GM06990 (cell line): ENCODE results near the gene FOXA1.

ENCODE experiments used
- DNase-seq: peaks from one replicate; pipeline ENCODE4 v3.0.0-alpha.2; 2011; ENCODE audit not compliant: insufficient read length; ENCODE audit errors: extremely low read depth
- H3K27me3 ChIP-seq: replicated peaks from 2 replicates; pipeline ENCODE4 v1.6.0; 2011; ENCODE audit warnings: low read length; ENCODE audit not compliant: control insufficient read depth, insufficient read depth
- H3K36me3 ChIP-seq: 2 replicates; pipeline ENCODE4 v1.5.1; 2011; ENCODE audit warnings: low read length; ENCODE audit not compliant: control insufficient read depth, insufficient read depth
- H3K4me3 ChIP-seq: replicated peaks from 2 replicates; pipeline ENCODE4 v1.5.1; 2011; ENCODE audit warnings: low read depth, mild to moderate bottlenecking, control low read depth, low read length
- TF ChIP-seq, protein P1 (sequence below): IDR thresholded peaks from 2 replicates; pipeline ENCODE4 v1.5.1; 2011; ENCODE audit warnings: low read length, control low read depth, mild to moderate bottlenecking, inconsistent platforms; ENCODE audit not compliant: insufficient read depth, poor library complexity, severe bottlenecking

Gene FOXA1

DNA sequence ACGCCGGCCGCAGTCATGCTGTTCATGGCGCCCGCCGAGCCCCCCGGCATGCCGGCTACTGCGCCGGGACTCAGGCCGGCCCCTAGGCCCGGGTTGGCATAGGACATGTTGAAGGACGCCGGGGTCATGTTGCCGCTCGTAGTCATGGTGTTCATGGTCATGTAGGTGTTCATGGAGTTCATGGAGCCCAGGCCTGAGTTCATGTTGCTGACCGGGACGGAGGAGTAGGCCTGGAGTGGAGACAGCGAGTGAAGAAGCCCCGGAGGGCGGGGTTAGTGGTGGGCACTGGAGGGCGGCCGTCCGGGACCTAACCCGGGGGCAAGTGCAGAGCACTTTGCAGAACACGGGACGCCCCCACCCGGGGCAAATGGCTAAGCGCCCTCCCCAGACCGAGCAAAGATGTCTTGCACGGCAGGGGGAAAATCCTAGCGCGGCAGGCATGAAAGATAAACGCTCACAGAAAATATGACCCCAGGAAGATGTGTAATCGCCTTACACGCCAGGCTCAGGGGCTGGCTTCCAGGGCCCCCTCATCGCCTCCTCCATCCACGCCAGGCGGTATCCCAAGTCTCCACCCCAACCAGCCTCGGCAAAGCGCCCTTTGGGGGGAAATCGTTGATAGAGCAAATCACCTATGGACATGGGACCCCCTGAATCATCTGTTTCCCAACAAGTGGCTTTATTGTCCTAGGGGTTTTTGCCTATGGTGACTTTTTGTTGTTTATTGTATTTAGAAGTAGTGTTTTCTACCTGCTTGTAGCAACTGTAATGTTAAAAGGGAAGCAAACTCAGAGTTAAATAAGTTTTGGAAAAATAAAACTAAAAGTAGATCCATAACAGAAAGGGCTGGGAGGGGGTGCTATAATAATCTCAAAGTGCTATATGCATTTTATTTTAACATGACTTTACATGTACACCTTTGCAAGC, 2.3 kb downstream of the FOXA1 start:
- Histone ChIP-seq H3K36me3 (no peaks in the 10 kb centered on the region), H3K4me3 (no peak overlapping the region), H3K27me3 (no peaks in the 10 kb centered on the region)
- no peak for DNase-seq
- TF ChIP-seq, protein P1, sequence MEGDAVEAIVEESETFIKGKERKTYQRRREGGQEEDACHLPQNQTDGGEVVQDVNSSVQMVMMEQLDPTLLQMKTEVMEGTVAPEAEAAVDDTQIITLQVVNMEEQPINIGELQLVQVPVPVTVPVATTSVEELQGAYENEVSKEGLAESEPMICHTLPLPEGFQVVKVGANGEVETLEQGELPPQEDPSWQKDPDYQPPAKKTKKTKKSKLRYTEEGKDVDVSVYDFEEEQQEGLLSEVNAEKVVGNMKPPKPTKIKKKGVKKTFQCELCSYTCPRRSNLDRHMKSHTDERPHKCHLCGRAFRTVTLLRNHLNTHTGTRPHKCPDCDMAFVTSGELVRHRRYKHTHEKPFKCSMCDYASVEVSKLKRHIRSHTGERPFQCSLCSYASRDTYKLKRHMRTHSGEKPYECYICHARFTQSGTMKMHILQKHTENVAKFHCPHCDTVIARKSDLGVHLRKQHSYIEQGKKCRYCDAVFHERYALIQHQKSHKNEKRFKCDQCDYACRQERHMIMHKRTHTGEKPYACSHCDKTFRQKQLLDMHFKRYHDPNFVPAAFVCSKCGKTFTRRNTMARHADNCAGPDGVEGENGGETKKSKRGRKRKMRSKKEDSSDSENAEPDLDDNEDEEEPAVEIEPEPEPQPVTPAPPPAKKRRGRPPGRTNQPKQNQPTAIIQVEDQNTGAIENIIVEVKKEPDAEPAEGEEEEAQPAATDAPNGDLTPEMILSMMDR: no peak

DNA sequence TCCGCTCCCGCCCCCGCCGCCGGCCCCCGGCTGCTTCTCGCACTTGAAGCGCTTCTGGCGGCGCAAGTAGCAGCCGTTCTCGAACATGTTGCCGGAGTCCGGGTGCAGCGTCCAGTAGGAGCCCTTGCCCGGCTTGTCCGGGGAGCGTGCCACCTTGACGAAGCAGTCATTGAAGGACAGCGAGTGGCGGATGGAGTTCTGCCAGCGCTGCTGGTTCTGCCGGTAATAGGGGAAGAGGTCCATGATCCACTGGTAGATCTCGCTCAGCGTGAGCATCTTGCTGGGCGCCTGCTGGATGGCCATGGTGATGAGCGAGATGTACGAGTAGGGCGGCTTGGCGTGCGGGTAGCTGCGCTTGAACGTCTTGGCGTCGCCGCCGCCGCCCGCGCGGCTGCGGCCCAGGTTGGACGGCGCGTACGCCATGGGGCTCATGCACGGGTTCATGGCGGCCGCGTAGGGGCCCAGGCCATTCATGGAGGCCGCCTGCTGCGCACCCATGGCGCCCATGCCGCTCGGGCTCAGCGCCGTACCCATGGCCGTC, 3.0 kb downstream of the FOXA1 start:
- H3K4me3 ChIP-seq: no peak overlapping the region
- no peaks in the 10 kb centered on the region for H3K36me3 ChIP-seq
- DNase-seq: no peak
- TF ChIP-seq, protein P1: no peak
- H3K27me3 ChIP-seq: no peaks in the 10 kb centered on the region

DNA sequence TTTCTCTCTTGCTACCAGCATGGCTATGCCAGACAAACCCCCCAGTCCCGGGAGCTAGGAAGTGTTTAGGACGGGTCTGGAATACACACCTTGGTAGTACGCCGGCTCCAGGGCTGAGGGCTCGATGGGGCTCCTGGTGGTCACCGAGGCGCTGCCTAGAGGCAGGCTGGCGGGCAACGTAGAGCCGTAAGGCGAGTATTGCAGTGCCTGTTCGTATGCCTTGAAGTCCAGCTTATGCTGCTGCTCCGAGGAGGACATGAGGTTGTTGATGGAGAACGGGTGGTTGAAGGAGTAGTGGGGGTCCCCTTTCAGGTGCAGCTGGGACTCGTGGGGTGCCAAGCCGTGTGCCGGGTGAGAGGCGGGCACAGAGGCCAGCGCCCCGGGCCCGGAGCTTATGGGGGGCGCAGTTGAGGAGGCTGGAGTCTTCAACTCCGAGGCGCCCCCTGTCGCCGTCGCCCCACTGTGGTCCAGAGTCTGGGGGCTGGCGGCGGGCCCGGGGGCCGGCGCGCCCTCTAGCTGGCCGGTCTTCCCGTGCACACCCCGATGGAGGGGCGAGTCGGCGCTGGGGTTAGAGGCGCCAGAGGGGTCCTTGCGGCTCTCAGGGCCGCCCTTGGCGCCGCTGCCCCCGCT, 3.6 kb downstream of the FOXA1 start:
- Histone ChIP-seq H3K4me3 (no peak overlapping the region), H3K36me3 (no peaks in the 10 kb centered on the region), H3K27me3 (no peaks in the 10 kb centered on the region)
- TF ChIP-seq, protein P1: no peak
- no peak for DNase-seq

DNA sequence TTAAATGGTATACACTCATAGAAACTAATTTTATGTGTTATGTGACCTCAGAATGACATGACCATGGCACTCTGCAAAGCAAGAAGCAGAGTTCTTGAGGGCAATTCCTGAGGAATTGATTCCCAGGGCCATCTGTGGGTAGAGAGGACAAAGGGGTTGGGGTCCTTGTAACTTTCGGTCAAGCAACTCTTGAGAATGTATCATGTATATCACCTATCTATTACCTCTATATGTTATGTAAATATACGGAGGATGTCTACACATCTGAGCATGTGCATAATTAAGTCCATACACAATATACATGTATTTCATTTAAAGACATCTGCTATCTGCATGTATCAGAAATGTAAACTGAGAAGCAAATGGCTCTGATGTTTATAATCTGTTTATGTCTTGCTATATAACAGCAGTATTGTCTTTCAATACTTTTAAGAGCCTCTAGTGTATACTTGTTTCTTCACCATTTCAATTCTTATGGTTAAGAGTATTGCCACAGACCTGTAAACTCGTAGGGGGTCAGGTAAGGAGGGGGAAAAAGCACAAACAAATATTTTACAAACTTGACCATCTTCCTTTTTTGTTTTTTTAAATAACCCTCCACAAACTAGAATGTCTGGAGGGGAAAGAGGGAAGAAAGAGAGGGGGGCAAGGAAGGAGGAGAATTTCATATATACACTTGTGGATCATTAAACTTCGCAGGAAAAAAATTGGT, 4.5 kb downstream of the FOXA1 start:
- Histone ChIP-seq H3K36me3 (no peaks in the 10 kb centered on the region), H3K27me3 (no peaks in the 10 kb centered on the region), H3K4me3 (no peak overlapping the region)
- TF ChIP-seq, protein P1: no peak
- no peak for DNase-seq

DNA sequence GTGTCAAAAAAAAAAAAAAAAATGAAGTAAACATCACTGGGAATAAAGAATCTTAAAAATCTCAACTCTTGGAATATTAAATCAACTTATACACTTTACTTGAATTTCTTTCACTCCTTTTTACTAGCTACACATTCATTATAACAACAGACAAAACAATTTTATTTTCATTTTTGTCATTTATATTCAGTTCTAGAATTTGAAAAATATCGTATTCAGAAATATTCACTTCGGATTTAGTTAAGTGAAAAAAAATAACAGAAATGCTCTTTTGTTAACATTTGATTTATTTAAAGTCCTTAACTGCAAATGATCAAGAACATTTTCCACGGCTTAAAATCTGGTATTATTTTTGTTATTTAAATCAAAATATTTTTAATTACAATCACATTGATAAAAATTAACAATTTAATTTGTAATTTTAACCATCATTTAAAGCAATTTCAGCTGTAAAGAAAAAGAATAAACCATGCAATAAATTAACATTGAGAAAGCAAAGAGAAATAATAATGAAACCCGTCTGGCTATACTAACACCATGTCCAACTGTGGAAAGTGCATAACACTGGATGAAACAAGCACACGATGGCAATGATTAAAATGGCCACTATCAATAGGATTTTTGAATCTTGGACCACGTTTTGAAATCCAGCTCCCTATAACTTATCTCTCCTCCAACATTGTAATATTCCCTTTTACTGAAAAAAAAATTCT, 5.2 kb downstream of the FOXA1 start:
- TF ChIP-seq, protein P1: no peak
- DNase-seq: no peak
- Histone ChIP-seq H3K4me3 (no peak overlapping the region), H3K36me3 (no peaks in the 10 kb centered on the region), H3K27me3 (no peaks in the 10 kb centered on the region)
